NCI-H1092 (cell line): ENCODE measurements around the gene CD69.

Experiments
- DNase-seq: peaks from one replicate; lab custom pipeline; 2025; lab: John Stamatoyannopoulos, UW

CD69 gene

GRCh38 chr12:9760699-9761418 is at the start of gene CD69:
Gene CD69, minus strand, starts transcription at chr12:9760901. Its CDS starts 81 bp downstream, at chr12:9760820.
- DNase-seq = no peak

- no peak for DNase-seq
Observed at GRCh38 chr12:9809866-9810265, 49.2 kb upstream of the CD69 start.

- no peak for DNase-seq
Observed at GRCh38 chr12:9809338-9809737, 48.6 kb upstream of the CD69 start.

GRCh38 chr12:9808504-9808903 is 47.8 kb upstream of the CD69 start:
- DNase-seq = no peak

GRCh38 chr12:9806714-9807113 is 46.0 kb upstream of the CD69 start:
- DNase-seq = no peak

- no peak for DNase-seq
Observed at GRCh38 chr12:9805883-9806282, 45.2 kb upstream of the CD69 start.

GRCh38 chr12:9799961-9800360 is 39.3 kb upstream of the CD69 start:
- DNase-seq = no peak

- DNase-seq = no peak
Observed at GRCh38 chr12:9797722-9798619, 37.3 kb upstream of the CD69 start.

- DNase-seq = no peak
Observed at GRCh38 chr12:9796971-9797370, 36.3 kb upstream of the CD69 start.

- no peak for DNase-seq
Observed at GRCh38 chr12:9796346-9796745, 35.6 kb upstream of the CD69 start.

GRCh38 chr12:9795945-9796344 is 35.2 kb upstream of the CD69 start:
- DNase-seq = no peak

GRCh38 chr12:9794484-9795093 is 33.9 kb upstream of the CD69 start:
- DNase-seq = no peak

- no peak for DNase-seq
Observed at GRCh38 chr12:9793779-9794395, 33.2 kb upstream of the CD69 start.

GRCh38 chr12:9792961-9793617 is 32.4 kb upstream of the CD69 start:
- no peak for DNase-seq

- DNase-seq = no peak
Observed at GRCh38 chr12:9792185-9792900, 31.6 kb upstream of the CD69 start.

GRCh38 chr12:9786726-9787717 is 26.3 kb upstream of the CD69 start:
- DNase-seq = no peak

- no peak for DNase-seq
Observed at GRCh38 chr12:9784816-9785215, 24.1 kb upstream of the CD69 start.

GRCh38 chr12:9784326-9784725 is 23.6 kb upstream of the CD69 start:
- no peak for DNase-seq

- DNase-seq = no peak
Observed at GRCh38 chr12:9782547-9783382, 22.1 kb upstream of the CD69 start.
